Keratinocyte (primary cell): ENCODE measurements around the gene TMEM184C. TPM values are rescaled to one million over a fixed set of nuclear protein-coding genes. Genes with fewer than 3 reads are reported as not detected.

Experiments
- DNase-seq: peaks from one replicate; pipeline ENCODE4 v3.0.0-alpha.2; 2011; ENCODE audit warnings: low read depth, missing footprints, low spot score
- FAIRE-seq: peaks from 2 replicates; lab custom pipeline; 2011; peaks lifted over from hg19 to GRCh38; lab: Jason Lieb, UNC
- H2AFZ ChIP-seq: 2 replicates; pipeline ENCODE4 v1.6.0; 2012; ENCODE audit warnings: low read length, control low read depth, inconsistent platforms; ENCODE audit not compliant: control insufficient read depth
- H3K27ac ChIP-seq: 2 replicates; pipeline ENCODE4 v1.5.1; 2011; ENCODE audit warnings: low read length; ENCODE audit not compliant: control insufficient read depth, insufficient read depth
- H3K27me3 ChIP-seq: 3 replicates; pipeline ENCODE4 v1.6.0; 2011; ENCODE audit warnings: low read length; ENCODE audit not compliant: control insufficient read depth, insufficient read depth; ENCODE audit errors: extremely low read depth
- H3K36me3 ChIP-seq, 2 experiments: 2 replicates in 1 of 2; 3 replicates in 1 of 2; pipeline ENCODE4 v1.5.1; 2011; ENCODE audit warnings: low read length in 2 of 2, mild to moderate bottlenecking in 1 of 2; ENCODE audit not compliant: control insufficient read depth in 2 of 2, insufficient read depth in 2 of 2; ENCODE audit errors: extremely low read depth in 1 of 2
- H3K4me1 ChIP-seq: 3 replicates; pipeline ENCODE4 v1.5.1; 2011; ENCODE audit warnings: low read length; ENCODE audit not compliant: control insufficient read depth, insufficient read depth; ENCODE audit errors: extremely low read depth
- H3K4me2 ChIP-seq: 3 replicates; pipeline ENCODE4 v1.6.0; 2011; ENCODE audit warnings: low read depth, low read length; ENCODE audit not compliant: control insufficient read depth, insufficient read depth; ENCODE audit errors: extremely low read depth
- H3K4me3 ChIP-seq, 3 experiments: fragments of 200-600 bp in 1 of 3; sonication (generic) in 1 of 3; 2 replicates in 2 of 3; 3 replicates in 1 of 3; pipeline ENCODE4 v1.5.1; 2011 to 2016; ENCODE audit warnings: low read length in 3 of 3, mild to moderate bottlenecking in 3 of 3, control low read depth in 2 of 3, inconsistent platforms in 1 of 3, low read depth in 1 of 3, mixed read lengths in 1 of 3, mixed run types in 1 of 3, moderate library complexity in 1 of 3; ENCODE audit not compliant: control insufficient read depth in 2 of 3, insufficient read depth in 2 of 3; ENCODE audit errors: extremely low read depth in 1 of 3
- H3K79me2 ChIP-seq: 2 replicates; pipeline ENCODE4 v1.6.0; 2012; ENCODE audit warnings: low read length; ENCODE audit not compliant: control insufficient read depth, insufficient read depth
- H3K9ac ChIP-seq: 3 replicates; pipeline ENCODE4 v1.6.0; 2011; ENCODE audit warnings: low read length; ENCODE audit not compliant: control insufficient read depth, insufficient read depth; ENCODE audit errors: extremely low read depth
- H3K9me1 ChIP-seq: 3 replicates; pipeline ENCODE4 v1.6.0; 2011; ENCODE audit warnings: low read length; ENCODE audit not compliant: control insufficient read depth, insufficient read depth; ENCODE audit errors: extremely low read depth
- H3K9me3 ChIP-seq: 2 replicates; pipeline ENCODE4 v1.5.1; 2012; ENCODE audit warnings: low read depth, low read length; ENCODE audit not compliant: control insufficient read depth
- H4K20me1 ChIP-seq: 3 replicates; pipeline ENCODE4 v1.6.0; 2011; ENCODE audit warnings: low read length; ENCODE audit not compliant: control insufficient read depth, insufficient read depth; ENCODE audit errors: extremely low read depth
- CTCF ChIP-seq, 3 experiments: IDR thresholded peaks in 1 of 3; conservative IDR thresholded peaks in 1 of 3; optimal IDR thresholded peaks in 1 of 3; 2 replicates in 2 of 3; 3 replicates in 1 of 3; pipeline versions ENCODE3 to v1.5.1; 2011; ENCODE audit warnings: low read length in 3 of 3, mild to moderate bottlenecking in 3 of 3, moderate library complexity in 2 of 3, control low read depth in 1 of 3, inconsistent platforms in 1 of 3; ENCODE audit not compliant: insufficient read depth in 2 of 3; ENCODE audit errors: extremely low read depth in 1 of 3
- EZH2 ChIP-seq: IDR thresholded peaks from one replicate; pipeline ENCODE4 v1.6.1; 2012; ENCODE audit warnings: inconsistent platforms, mild to moderate bottlenecking, low read length, moderate library complexity
- dilution Hi-C: fragments of 300-500 bp; cut with MboI; formaldehyde crosslinking; loops from one replicate; pipeline ENCODE4 v1.7.0; 2020; ENCODE audit warnings: low sequenced_read_pairs; ENCODE audit not compliant: extremely low pct_ligation_motif_present
- polyA plus RNA-seq, 5 experiments: library from polyadenylated mRNA; depleted of rRNA in 3 of 5; stranded (reverse) in 3 of 5; stranded (forward) in 1 of 5; unstranded in 1 of 5; fragments of >200 nt; gene quantifications; 1 replicate in 1 of 5; 2 replicates in 3 of 5; 3 replicates in 1 of 5; pipeline versions ENCODE4 v1.2.1 to v1.2.3, GENCODE V29; 2011 to 2012; ENCODE audit warnings: missing spikeins in 2 of 5, low read depth in 1 of 5, low replicate concordance in 1 of 5

Gene TMEM184C
- polyA plus RNA-seq, 1 donor (not counting 4 experiments of a cell fraction or from before 2014, with no cell fraction given): 32.2 TPM

- TF ChIP-seq EZH2 (no peak), CTCF (optimal IDR thresholded peaks at IDR 0.05 in 1 of 3, IDR thresholded peaks at IDR 0.05 in 1 of 3, conservative IDR thresholded peaks at IDR 0.05 in 1 of 3; ENCODE audit: extremely low read depth in 1 of 3, insufficient read depth in 2 of 3, low read length in 3 of 3) (peak; percentile 70 to 80 (median 77))
- H3K4me1 ChIP-seq: no peaks in the 10 kb centered on the region
- no peak overlapping the region for H3K4me3 ChIP-seq
- H3K9ac ChIP-seq: no peak overlapping the region
- no peaks in the 10 kb centered on the region for H3K79me2 ChIP-seq
- dilution Hi-C loops: no loop called here
- H3K36me3 ChIP-seq: no peaks in the 10 kb centered on the region
- no peak overlapping the region for H3K4me2 ChIP-seq
- H3K27me3 ChIP-seq: no peaks in the 10 kb centered on the region
- H2AFZ ChIP-seq: peak overlapping the region; percentile 0
- H3K27ac ChIP-seq: no peak overlapping the region
- no peaks in the 10 kb centered on the region for H3K9me3 ChIP-seq
- FAIRE-seq (peak; percentile 76), DNase-seq (no peak)
- H4K20me1 ChIP-seq: no peaks in the 10 kb centered on the region
- no peaks in the 10 kb centered on the region for H3K9me1 ChIP-seq
Measured at GRCh38 chr4:147707892-147708672, 90.9 kb downstream of the TMEM184C start.

- no peak overlapping the region for H3K9ac ChIP-seq
- H3K9me3 ChIP-seq: no peaks in the 10 kb centered on the region
- H3K27ac ChIP-seq: no peak overlapping the region
- H3K9me1 ChIP-seq: no peaks in the 10 kb centered on the region
- no peaks in the 10 kb centered on the region for H3K27me3 ChIP-seq
- dilution Hi-C loops: no loop called here
- no peak for FAIRE-seq
- DNase-seq: no peak
- peaks cover 7% of the 10 kb centered on the region for H3K4me1 ChIP-seq
- H3K4me2 ChIP-seq: no peak overlapping the region
- no peak overlapping the region for H2AFZ ChIP-seq
- H3K4me3 ChIP-seq: no peak overlapping the region
- no peaks in the 10 kb centered on the region for H3K36me3 ChIP-seq
- no peak for TF ChIP-seq CTCF (optimal IDR thresholded peaks at IDR 0.05 in 1 of 3, IDR thresholded peaks at IDR 0.05 in 1 of 3, conservative IDR thresholded peaks at IDR 0.05 in 1 of 3; ENCODE audit: extremely low read depth in 1 of 3, insufficient read depth in 2 of 3, low read length in 3 of 3)
- TF ChIP-seq EZH2: no peak
- H4K20me1 ChIP-seq: no peaks in the 10 kb centered on the region
- no peaks in the 10 kb centered on the region for H3K79me2 ChIP-seq
Measured at GRCh38 chr4:147709999-147710398, 92.8 kb downstream of the TMEM184C start.
